Measurements from ENCODE around the gene RHCE. TPM values are rescaled to one million over a fixed set of nuclear protein-coding genes. Genes with fewer than 3 reads are reported as not detected.
A peak's percentile ranks its signal among the peaks of the same experiment; 100 is the strongest.

RHCE gene
- total and polyA plus RNA-seq, 9 of the 15 experiments (the other 6 are each of a cell fraction or from before 2014, with no cell fraction given): 5.4 to 31.5 (median 12.6) TPM

DNA sequence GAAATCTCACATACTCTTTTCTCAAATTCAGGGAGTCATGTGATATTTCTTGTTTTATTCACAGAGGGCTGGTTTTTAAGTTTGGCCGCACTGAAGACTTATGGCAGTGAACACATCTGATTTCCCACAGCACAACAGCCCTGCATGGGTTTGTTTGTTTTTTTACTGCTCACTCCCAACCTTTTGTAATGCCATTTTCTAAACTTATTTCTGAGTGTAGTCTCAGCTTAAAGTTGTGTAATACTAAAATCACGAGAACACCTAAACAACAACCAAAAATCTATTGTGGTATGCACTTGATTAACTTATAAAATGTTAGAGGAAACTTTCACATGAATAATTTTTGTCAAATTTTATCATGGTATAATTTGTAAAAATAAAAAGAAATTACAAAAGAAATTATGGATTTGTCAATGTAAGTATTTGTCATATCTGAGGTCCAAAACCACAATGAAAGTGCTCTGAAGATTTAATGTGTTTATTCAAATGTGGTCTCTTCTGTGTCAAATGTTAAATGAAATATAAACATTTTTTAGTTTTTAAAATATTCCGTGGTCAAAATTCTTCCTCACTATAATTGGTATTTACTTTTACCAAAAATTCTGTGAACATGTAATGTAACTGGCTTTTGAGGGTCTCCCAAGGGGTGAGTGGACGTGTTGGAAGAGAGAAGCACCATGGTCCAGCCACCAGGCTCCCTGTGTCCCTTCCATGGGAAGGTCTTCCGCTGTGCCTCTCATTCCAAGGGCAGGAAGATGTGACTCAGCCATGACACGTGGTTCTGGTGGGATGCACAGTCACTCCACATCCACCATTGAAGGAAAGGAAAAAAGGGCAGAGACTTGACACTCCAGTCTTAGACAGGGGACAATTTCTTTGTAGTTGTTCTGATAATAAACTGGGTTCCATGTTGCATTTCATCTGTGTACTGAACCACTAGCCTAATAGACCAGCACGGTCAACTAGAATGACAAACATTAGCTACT, 59.7 kb downstream of the RHCE start:
- H3K9me1 ChIP-seq (ENCODE audit: control insufficient read depth, insufficient read depth, low read length): peaks cover 3% of the 10 kb centered on the region
- intact Hi-C loops (cut with micrococcal nuclease): no loop called here
- no peaks in the 10 kb centered on the region for H3K27me3 ChIP-seq (ENCODE audit: control insufficient read depth in 2 of 2, insufficient read depth in 2 of 2, low read length in 2 of 2)
- CTCF ChIA-PET (ENCODE audit: low intra/inter-chr PET ratio): no interaction called here
- in situ Hi-C loops (cut with MboI): no loop called here
- POLR2A ChIA-PET: no interaction called here
- H3K4me3 ChIP-seq: no peak overlapping the region
- peaks cover 4 to 17% of the 10 kb centered on the region in 2 experiments; a peak in 4 of 5 replicates for H3K4me1 ChIP-seq (replicated peaks in 1 of 2; ENCODE audit: control insufficient read depth in 2 of 2, insufficient read depth in 2 of 2, low read length in 2 of 2)
- 69% methylated on average over 7 of the region's 7 CpGs for WGBS (ENCODE audit: insufficient coverage, low coverage, missing lambda C conversion rate)
- peaks cover 50% of the 10 kb centered on the region for H3K36me3 ChIP-seq (ENCODE audit: control insufficient read depth, insufficient read depth, low read length)
- H3K79me2 ChIP-seq (ENCODE audit: control insufficient read depth, insufficient read depth, low read length): no peaks in the 10 kb centered on the region
- 0 out of 2 replicates have a peak overlapping the region, but pooled peaks have one; percentile 3 for H3K4me2 ChIP-seq (ENCODE audit: insufficient read depth, low read length)
- peak overlapping the region; percentile 56; the same call in 2 of the 3 replicates for H3K27ac ChIP-seq (ENCODE audit: extremely low read depth, low read depth, low read length)
- BruUV-seq (replicated peaks): TSS peak; percentile 36
- no peaks in the 10 kb centered on the region for H4K20me1 ChIP-seq (replicated peaks; ENCODE audit: control insufficient read depth, insufficient read depth, low read length)
- H3K9me3 ChIP-seq (replicated peaks; ENCODE audit: control insufficient read depth, insufficient read depth, low read depth, low read length): no peaks in the 10 kb centered on the region
- DNase-seq (ENCODE audit: extremely low read depth in 1 of 4, low spot score in 3 of 4) (peak; percentile 39 to 60 (median 48)), ATAC-seq (peak; percentile 71), FAIRE-seq (peak; percentile 67)
- no peak overlapping the region for H3K9ac ChIP-seq (ENCODE audit: insufficient read depth in 1 of 2, low read depth in 2 of 2, low read length in 2 of 2)
- H2AFZ ChIP-seq (ENCODE audit: low read depth, low read length): no peak overlapping the region
- TF ChIP-seq ZNF175 (CRISPR knock-in tag; IDR thresholded peaks at IDR 0.05; ENCODE audit: low read depth) (peak; percentile 91), TAF15 (IDR thresholded peaks at IDR 0.05; ENCODE audit: low read depth, low read length) (no peak), XRCC4 (IDR thresholded peaks at IDR 0.05; ENCODE audit: extremely low read depth, insufficient read depth, insufficient read length) (no peak), ZBTB17 (CRISPR knock-in tag; IDR thresholded peaks at IDR 0.05) (0 out of 2 replicates have a peak, but pooled peaks have one; percentile 22), CEBPB (tag; IDR thresholded peaks at IDR 0.05) (peak; percentile 54; the same call in 1 of the 2 replicates), NBN (IDR thresholded peaks at IDR 0.05; ENCODE audit: low read depth) (no peak), ILK (tag; IDR thresholded peaks at IDR 0.05; ENCODE audit: borderline replicate concordance, low read depth) (0 out of 2 replicates have a peak, but pooled peaks have one; percentile 44), ARID1B (IDR thresholded peaks at IDR 0.05) (peak; percentile 60), EP400 (IDR thresholded peaks at IDR 0.05) (peak; percentile 41; the same call in 1 of the 2 replicates), ZNF584 (CRISPR knock-in tag; IDR thresholded peaks at IDR 0.05; ENCODE audit: low read depth) (peak; percentile 68; the same call in 1 of the 2 replicates)
- TF ChIP-seq, protein P1, sequence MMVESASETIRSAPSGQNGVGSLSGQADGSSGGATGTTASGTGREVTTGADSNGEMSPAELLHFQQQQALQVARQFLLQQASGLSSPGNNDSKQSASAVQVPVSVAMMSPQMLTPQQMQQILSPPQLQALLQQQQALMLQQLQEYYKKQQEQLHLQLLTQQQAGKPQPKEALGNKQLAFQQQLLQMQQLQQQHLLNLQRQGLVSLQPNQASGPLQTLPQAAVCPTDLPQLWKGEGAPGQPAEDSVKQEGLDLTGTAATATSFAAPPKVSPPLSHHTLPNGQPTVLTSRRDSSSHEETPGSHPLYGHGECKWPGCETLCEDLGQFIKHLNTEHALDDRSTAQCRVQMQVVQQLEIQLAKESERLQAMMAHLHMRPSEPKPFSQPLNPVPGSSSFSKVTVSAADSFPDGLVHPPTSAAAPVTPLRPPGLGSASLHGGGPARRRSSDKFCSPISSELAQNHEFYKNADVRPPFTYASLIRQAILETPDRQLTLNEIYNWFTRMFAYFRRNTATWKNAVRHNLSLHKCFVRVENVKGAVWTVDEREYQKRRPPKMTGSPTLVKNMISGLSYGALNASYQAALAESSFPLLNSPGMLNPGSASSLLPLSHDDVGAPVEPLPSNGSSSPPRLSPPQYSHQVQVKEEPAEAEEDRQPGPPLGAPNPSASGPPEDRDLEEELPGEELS (CRISPR knock-in tag; IDR thresholded peaks at IDR 0.05; ENCODE audit: borderline replicate concordance): no peak
- TF ChIP-seq, protein P2, sequence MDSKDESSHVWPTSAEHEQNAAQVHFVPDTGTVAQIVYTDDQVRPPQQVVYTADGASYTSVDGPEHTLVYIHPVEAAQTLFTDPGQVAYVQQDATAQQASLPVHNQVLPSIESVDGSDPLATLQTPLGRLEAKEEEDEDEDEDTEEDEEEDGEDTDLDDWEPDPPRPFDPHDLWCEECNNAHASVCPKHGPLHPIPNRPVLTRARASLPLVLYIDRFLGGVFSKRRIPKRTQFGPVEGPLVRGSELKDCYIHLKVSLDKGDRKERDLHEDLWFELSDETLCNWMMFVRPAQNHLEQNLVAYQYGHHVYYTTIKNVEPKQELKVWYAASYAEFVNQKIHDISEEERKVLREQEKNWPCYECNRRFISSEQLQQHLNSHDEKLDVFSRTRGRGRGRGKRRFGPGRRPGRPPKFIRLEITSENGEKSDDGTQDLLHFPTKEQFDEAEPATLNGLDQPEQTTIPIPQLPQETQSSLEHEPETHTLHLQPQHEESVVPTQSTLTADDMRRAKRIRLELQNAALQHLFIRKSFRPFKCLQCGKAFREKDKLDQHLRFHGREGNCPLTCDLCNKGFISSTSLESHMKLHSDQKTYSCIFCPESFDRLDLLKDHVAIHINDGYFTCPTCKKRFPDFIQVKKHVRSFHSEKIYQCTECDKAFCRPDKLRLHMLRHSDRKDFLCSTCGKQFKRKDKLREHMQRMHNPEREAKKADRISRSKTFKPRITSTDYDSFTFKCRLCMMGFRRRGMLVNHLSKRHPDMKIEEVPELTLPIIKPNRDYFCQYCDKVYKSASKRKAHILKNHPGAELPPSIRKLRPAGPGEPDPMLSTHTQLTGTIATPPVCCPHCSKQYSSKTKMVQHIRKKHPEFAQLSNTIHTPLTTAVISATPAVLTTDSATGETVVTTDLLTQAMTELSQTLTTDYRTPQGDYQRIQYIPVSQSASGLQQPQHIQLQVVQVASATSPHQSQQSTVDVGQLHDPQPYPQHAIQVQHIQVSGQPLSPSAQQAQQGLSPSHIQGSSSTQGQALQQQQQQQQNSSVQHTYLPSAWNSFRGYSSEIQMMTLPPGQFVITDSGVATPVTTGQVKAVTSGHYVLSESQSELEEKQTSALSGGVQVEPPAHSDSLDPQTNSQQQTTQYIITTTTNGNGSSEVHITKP (IDR thresholded peaks at IDR 0.05; ENCODE audit: partially characterized antibody): peak; percentile 38
- TF ChIP-seq, protein P3, sequence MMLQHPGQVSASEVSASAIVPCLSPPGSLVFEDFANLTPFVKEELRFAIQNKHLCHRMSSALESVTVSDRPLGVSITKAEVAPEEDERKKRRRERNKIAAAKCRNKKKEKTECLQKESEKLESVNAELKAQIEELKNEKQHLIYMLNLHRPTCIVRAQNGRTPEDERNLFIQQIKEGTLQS (IDR thresholded peaks at IDR 0.05): peak; percentile 83
- TF ChIP-seq, protein P3 (CRISPR knock-in tag; conservative IDR thresholded peaks at IDR 0.05): no peak; the same call in 1 of the 2 replicates

Measured in K562 (cell line).